K562 (cell line): ENCODE results near the gene CCNL1. TPM values are rescaled to one million over a fixed set of nuclear protein-coding genes. Genes with fewer than 3 reads are reported as not detected.

Experiments used
- CSDE1 ChIP-seq, 2 experiments: fragments of 450-650 bp; IDR thresholded peaks; 2 replicates each; pipeline ENCODE4 v1.6.1; 2016; ENCODE audit warnings: mild to moderate bottlenecking in 1 of 2
- GTF2E2 ChIP-seq: fragments of 200-800 bp; sonication (Bioruptor generic); IDR thresholded peaks from 2 replicates; pipeline ENCODE4 v1.6.1; 2016; ENCODE audit warnings: missing genetic modification characterization, missing compliant biosample characterization
- HNRNPH1 ChIP-seq: fragments of 200-400 bp; formaldehyde crosslinking; optimal IDR thresholded peaks from 2 replicates; pipeline ENCODE3; 2017; ENCODE audit warnings: low read depth, mild to moderate bottlenecking, low read length, moderate library complexity
- JUND ChIP-seq, 2 experiments: IDR thresholded peaks; 2 replicates in 1 of 2; 3 replicates in 1 of 2; pipeline ENCODE4 v1.6.1; 2011; ENCODE audit warnings: borderline replicate concordance in 2 of 2, low read depth in 2 of 2, low read length in 2 of 2, improper control_type of control experiment in 1 of 2, missing biosample characterization in 1 of 2, missing genetic modification characterization in 1 of 2, missing genetic modification reagents in 1 of 2
- MAFK ChIP-seq: IDR thresholded peaks from 2 replicates; pipeline ENCODE4 v1.6.1; 2011; ENCODE audit warnings: low read length, improper control_type of control experiment
- RBM34 ChIP-seq: fragments of 200-400 bp; formaldehyde crosslinking; IDR thresholded peaks from 2 replicates; pipeline ENCODE4 v1.6.1; 2018; ENCODE audit warnings: low read length, borderline replicate concordance; ENCODE audit not compliant: insufficient read depth
- SIN3B ChIP-seq: fragments of 450-650 bp; IDR thresholded peaks from 2 replicates; pipeline ENCODE4 v1.6.1; 2017; ENCODE audit warnings: low read depth, mild to moderate bottlenecking, moderate library complexity
- TAL1 ChIP-seq: fragments of 450-650 bp; IDR thresholded peaks from 2 replicates; pipeline ENCODE4 v1.6.1; 2016; ENCODE audit warnings: mild to moderate bottlenecking
- ZC3H4 ChIP-seq: sonication (generic); formaldehyde crosslinking; IDR thresholded peaks from 2 replicates; pipeline ENCODE4 v1.9.0; 2021; ENCODE audit warnings: missing genetic modification reagents, borderline replicate concordance
- ZNF766 ChIP-seq: fragments of 200-800 bp; sonication (Bioruptor generic); conservative IDR thresholded peaks from 2 replicates; pipeline ENCODE4 v1.6.1; 2016; ENCODE audit warnings: missing genetic modification characterization, missing compliant biosample characterization
- polyA plus RNA-seq, 8 experiments: library from polyadenylated mRNA; depleted of rRNA in 4 of 8; stranded (reverse) in 5 of 8; unstranded in 3 of 8; fragments of >200 nt; fragmentation: Nextera tagmentation in 2 of 8; fragmentation: Illumina TruSeq in 1 of 8; extraction: Ambion mirVana in 2 of 8; extraction: Trizol in 1 of 8; gene quantifications; 2 replicates each; pipeline versions ENCODE4 v1.2.1 to v1.2.3, GENCODE V29; 2011 to 2014; ENCODE audit warnings: inconsistent platforms in 1 of 8, missing spikeins in 1 of 8
- total RNA-seq, 7 experiments: library from RNA; depleted of rRNA in 6 of 7; stranded (reverse); fragments of >200 nt in 6 of 7; fragmentation: Illumina TruSeq in 2 of 7; extraction: Trizol in 2 of 7; gene quantifications; 2 replicates each; pipeline versions ENCODE4 v1.2.1 to v1.2.3, GENCODE V29; 2011 to 2021; ENCODE audit warnings: low replicate concordance in 1 of 7
- TF ChIP-seq, protein P1 (sequence below), 2 experiments: fragments of 450-650 bp; IDR thresholded peaks; 2 replicates each; pipeline ENCODE4 v1.6.1; 2018; ENCODE audit warnings: mild to moderate bottlenecking in 2 of 2, low read depth in 1 of 2; ENCODE audit not compliant: partially characterized antibody in 2 of 2
- TF ChIP-seq, protein P2 (sequence below): fragments of 250-450 bp; sonication (Bioruptor Pico); IDR thresholded peaks from 2 replicates; pipeline ENCODE4 v1.4.0; 2020; ENCODE audit warnings: mild to moderate bottlenecking
- TF ChIP-seq, protein P3 (sequence below): sonication (generic); formaldehyde crosslinking; IDR thresholded peaks from 2 replicates; pipeline ENCODE4 v1.8.0; 2022; ENCODE audit warnings: missing genetic modification reagents, mild to moderate bottlenecking, borderline replicate concordance
- TF ChIP-seq, protein P4 (sequence below): sonication (generic); formaldehyde crosslinking; IDR thresholded peaks from 2 replicates; pipeline ENCODE4 v1.8.1; 2023; ENCODE audit warnings: mild to moderate bottlenecking, missing genetic modification reagents
- TF ChIP-seq, protein P5 (sequence below): sonication (generic); formaldehyde crosslinking; IDR thresholded peaks from 2 replicates; pipeline ENCODE4 v1.8.1; 2022; ENCODE audit warnings: missing genetic modification reagents

CCNL1 gene
- total and polyA plus RNA-seq, 9 of the 15 experiments (the other 6 are each of a cell fraction or from before 2014, with no cell fraction given), result 16.1 to 186 (median 132) TPM

DNA sequence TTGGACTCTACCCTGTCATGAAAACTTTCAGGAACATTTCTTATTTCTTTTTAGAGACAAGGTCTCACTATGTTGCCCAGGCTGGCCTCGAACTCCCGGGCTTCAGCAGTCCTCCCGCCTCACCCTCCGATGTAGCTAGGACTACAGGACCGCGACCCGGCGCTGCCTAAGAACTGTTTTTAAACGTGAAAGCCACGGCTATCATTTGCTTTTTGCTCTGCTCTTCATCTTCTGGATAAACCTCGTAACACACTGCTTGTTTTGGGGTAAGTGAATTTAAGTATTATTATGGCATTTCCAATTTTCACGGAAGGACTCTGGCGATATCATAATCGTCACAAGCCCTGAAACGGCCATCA is 14.3 kb upstream of the CCNL1 start (continued):
- TF ChIP-seq, protein P1, sequence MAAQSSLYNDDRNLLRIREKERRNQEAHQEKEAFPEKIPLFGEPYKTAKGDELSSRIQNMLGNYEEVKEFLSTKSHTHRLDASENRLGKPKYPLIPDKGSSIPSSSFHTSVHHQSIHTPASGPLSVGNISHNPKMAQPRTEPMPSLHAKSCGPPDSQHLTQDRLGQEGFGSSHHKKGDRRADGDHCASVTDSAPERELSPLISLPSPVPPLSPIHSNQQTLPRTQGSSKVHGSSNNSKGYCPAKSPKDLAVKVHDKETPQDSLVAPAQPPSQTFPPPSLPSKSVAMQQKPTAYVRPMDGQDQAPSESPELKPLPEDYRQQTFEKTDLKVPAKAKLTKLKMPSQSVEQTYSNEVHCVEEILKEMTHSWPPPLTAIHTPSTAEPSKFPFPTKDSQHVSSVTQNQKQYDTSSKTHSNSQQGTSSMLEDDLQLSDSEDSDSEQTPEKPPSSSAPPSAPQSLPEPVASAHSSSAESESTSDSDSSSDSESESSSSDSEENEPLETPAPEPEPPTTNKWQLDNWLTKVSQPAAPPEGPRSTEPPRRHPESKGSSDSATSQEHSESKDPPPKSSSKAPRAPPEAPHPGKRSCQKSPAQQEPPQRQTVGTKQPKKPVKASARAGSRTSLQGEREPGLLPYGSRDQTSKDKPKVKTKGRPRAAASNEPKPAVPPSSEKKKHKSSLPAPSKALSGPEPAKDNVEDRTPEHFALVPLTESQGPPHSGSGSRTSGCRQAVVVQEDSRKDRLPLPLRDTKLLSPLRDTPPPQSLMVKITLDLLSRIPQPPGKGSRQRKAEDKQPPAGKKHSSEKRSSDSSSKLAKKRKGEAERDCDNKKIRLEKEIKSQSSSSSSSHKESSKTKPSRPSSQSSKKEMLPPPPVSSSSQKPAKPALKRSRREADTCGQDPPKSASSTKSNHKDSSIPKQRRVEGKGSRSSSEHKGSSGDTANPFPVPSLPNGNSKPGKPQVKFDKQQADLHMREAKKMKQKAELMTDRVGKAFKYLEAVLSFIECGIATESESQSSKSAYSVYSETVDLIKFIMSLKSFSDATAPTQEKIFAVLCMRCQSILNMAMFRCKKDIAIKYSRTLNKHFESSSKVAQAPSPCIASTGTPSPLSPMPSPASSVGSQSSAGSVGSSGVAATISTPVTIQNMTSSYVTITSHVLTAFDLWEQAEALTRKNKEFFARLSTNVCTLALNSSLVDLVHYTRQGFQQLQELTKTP (IDR thresholded peaks at IDR 0.05; ENCODE audit: low read depth in 1 of 2, partially characterized antibody in 2 of 2), result peak in 1 of 2 experiments; percentile 15
- TF ChIP-seq SIN3B, result 0 out of 2 replicates have a peak, but pooled peaks have one; percentile 7
- TF ChIP-seq, protein P2, sequence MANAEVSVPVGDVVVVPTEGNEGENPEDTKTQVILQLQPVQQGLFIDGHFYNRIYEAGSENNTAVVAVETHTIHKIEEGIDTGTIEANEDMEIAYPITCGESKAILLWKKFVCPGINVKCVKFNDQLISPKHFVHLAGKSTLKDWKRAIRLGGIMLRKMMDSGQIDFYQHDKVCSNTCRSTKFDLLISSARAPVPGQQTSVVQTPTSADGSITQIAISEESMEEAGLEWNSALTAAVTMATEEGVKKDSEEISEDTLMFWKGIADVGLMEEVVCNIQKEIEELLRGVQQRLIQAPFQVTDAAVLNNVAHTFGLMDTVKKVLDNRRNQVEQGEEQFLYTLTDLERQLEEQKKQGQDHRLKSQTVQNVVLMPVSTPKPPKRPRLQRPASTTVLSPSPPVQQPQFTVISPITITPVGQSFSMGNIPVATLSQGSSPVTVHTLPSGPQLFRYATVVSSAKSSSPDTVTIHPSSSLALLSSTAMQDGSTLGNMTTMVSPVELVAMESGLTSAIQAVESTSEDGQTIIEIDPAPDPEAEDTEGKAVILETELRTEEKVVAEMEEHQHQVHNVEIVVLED, result 0 out of 2 replicates have a peak, but pooled peaks have one; percentile 8
- TF ChIP-seq ZC3H4 (CRISPR knock-in tag), result peak; percentile 19; the same call in 1 of the 2 replicates
- peak in 1 of 2 experiments; percentile 39; a peak in 1 of 4 replicates for TF ChIP-seq CSDE1 (IDR thresholded peaks at IDR 0.05)
- TF ChIP-seq JUND (IDR thresholded peaks at IDR 0.05; ENCODE audit: borderline replicate concordance, low read depth, low read length), result no peak
- TF ChIP-seq JUND (tag; IDR thresholded peaks at IDR 0.05; ENCODE audit: borderline replicate concordance, low read depth, low read length), result 0 out of 3 replicates have a peak, but pooled peaks have one; percentile 4
- no peak for TF ChIP-seq RBM34
- no peak for TF ChIP-seq HNRNPH1
- TF ChIP-seq GTF2E2, result no peak
- TF ChIP-seq MAFK, result peak; percentile 19; the same call in 1 of the 2 replicates
- 0 out of 2 replicates have a peak, but pooled peaks have one; percentile 4 for TF ChIP-seq TAL1
- TF ChIP-seq, protein P3, sequence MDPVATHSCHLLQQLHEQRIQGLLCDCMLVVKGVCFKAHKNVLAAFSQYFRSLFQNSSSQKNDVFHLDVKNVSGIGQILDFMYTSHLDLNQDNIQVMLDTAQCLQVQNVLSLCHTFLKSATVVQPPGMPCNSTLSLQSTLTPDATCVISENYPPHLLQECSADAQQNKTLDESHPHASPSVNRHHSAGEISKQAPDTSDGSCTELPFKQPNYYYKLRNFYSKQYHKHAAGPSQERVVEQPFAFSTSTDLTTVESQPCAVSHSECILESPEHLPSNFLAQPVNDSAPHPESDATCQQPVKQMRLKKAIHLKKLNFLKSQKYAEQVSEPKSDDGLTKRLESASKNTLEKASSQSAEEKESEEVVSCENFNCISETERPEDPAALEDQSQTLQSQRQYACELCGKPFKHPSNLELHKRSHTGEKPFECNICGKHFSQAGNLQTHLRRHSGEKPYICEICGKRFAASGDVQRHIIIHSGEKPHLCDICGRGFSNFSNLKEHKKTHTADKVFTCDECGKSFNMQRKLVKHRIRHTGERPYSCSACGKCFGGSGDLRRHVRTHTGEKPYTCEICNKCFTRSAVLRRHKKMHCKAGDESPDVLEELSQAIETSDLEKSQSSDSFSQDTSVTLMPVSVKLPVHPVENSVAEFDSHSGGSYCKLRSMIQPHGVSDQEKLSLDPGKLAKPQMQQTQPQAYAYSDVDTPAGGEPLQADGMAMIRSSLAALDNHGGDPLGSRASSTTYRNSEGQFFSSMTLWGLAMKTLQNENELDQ, result no peak
- TF ChIP-seq ZNF766 (CRISPR knock-in tag), result peak; percentile 44; the same call in 1 of the 2 replicates
- TF ChIP-seq, protein P4, sequence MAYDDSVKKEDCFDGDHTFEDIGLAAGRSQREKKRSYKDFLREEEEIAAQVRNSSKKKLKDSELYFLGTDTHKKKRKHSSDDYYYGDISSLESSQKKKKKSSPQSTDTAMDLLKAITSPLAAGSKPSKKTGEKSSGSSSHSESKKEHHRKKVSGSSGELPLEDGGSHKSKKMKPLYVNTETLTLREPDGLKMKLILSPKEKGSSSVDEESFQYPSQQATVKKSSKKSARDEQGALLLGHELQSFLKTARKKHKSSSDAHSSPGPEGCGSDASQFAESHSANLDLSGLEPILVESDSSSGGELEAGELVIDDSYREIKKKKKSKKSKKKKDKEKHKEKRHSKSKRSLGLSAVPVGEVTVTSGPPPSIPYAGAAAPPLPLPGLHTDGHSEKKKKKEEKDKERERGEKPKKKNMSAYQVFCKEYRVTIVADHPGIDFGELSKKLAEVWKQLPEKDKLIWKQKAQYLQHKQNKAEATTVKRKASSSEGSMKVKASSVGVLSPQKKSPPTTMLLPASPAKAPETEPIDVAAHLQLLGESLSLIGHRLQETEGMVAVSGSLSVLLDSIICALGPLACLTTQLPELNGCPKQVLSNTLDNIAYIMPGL (CRISPR knock-in tag), result 0 out of 2 replicates have a peak, but pooled peaks have one; percentile 19
- TF ChIP-seq, protein P5, sequence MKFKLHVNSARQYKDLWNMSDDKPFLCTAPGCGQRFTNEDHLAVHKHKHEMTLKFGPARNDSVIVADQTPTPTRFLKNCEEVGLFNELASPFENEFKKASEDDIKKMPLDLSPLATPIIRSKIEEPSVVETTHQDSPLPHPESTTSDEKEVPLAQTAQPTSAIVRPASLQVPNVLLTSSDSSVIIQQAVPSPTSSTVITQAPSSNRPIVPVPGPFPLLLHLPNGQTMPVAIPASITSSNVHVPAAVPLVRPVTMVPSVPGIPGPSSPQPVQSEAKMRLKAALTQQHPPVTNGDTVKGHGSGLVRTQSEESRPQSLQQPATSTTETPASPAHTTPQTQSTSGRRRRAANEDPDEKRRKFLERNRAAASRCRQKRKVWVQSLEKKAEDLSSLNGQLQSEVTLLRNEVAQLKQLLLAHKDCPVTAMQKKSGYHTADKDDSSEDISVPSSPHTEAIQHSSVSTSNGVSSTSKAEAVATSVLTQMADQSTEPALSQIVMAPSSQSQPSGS (CRISPR knock-in tag), result no peak
